Stimulated activated CD4-positive, alpha-beta T cell treated with anti-CD3 and anti-CD28 coated beads, Interleukin-12 subunit alpha, Interleukin-12 subunit beta, amount 100 ng/mL, for 4 hours (primary cell): ENCODE data around the gene GPR15.

Experiments
- DNase-seq: peaks from one replicate; pipeline ENCODE4 v3.0.0-alpha.2; 2020

Gene GPR15

GRCh38 chr3:98531622-98532274 lies at the start of gene GPR15:
Gene GPR15 (plus strand): TSS chr3:98531978. CDS start chr3:98532034, 56 bp downstream.
- no peak for DNase-seq

GRCh38 chr3:98482717-98483482 lies 48.9 kb upstream of the GPR15 start:
- DNase-seq, result no peak

- DNase-seq, result no peak
These were observed 48.2 kb upstream of the GPR15 start for GRCh38 chr3:98483626-98484025.

- no peak for DNase-seq
These were observed 34.4 kb upstream of the GPR15 start, which contains the start of gene OR5K2 for GRCh38 chr3:98497381-98497780. Gene OR5K2 (plus strand): TSS chr3:98497681. CDS start chr3:98497681, 0 bp downstream.

GRCh38 chr3:98500019-98500418 lies 31.8 kb upstream of the GPR15 start:
- no peak for DNase-seq

GRCh38 chr3:98501270-98501669 lies 30.5 kb upstream of the GPR15 start:
- no peak for DNase-seq

- no peak for DNase-seq
These were observed 29.8 kb upstream of the GPR15 start for GRCh38 chr3:98501863-98502576.

- no peak for DNase-seq
These were observed 27.2 kb upstream of the GPR15 start for GRCh38 chr3:98504539-98504938.

GRCh38 chr3:98508582-98508981 lies 23.2 kb upstream of the GPR15 start:
- no peak for DNase-seq

GRCh38 chr3:98512576-98512975 lies 19.2 kb upstream of the GPR15 start:
- DNase-seq, result no peak

- DNase-seq, result no peak
These were observed 18.7 kb upstream of the GPR15 start for GRCh38 chr3:98513091-98513511.

- no peak for DNase-seq
These were observed 18.0 kb upstream of the GPR15 start for GRCh38 chr3:98513736-98514135.

- DNase-seq, result no peak
These were observed 16.8 kb upstream of the GPR15 start for GRCh38 chr3:98514948-98515347.

GRCh38 chr3:98518816-98519215 lies 13.0 kb upstream of the GPR15 start:
- no peak for DNase-seq

GRCh38 chr3:98519351-98519750 lies 12.4 kb upstream of the GPR15 start:
- DNase-seq, result no peak

GRCh38 chr3:98521897-98522543 lies 9.8 kb upstream of the GPR15 start:
- DNase-seq, result peak; percentile 46

GRCh38 chr3:98522544-98523281 lies 9.1 kb upstream of the GPR15 start, which contains the start of gene CLDND1:
Gene CLDND1 (minus strand): TSS chr3:98522902. CDS start chr3:98521424, 1,478 bp downstream.
- peak; percentile 91 for DNase-seq

- no peak for DNase-seq
These were observed 6.3 kb upstream of the GPR15 start for GRCh38 chr3:98525494-98525893.

- DNase-seq, result no peak
These were observed 3.1 kb upstream of the GPR15 start for GRCh38 chr3:98528474-98529346.

- DNase-seq, result no peak
These were observed 1.8 kb upstream of the GPR15 start for GRCh38 chr3:98529856-98530459.

- DNase-seq, result no peak
These were observed 1.1 kb upstream of the GPR15 start for GRCh38 chr3:98530676-98531075.
